ENCODE results near the gene CENPP. TPM values are rescaled to one million over a fixed set of nuclear protein-coding genes. Genes with fewer than 3 reads are reported as not detected.

The CENPP gene
- total RNA-seq, 1 experiment from 2014 or later, result 7.2 TPM

DNA sequence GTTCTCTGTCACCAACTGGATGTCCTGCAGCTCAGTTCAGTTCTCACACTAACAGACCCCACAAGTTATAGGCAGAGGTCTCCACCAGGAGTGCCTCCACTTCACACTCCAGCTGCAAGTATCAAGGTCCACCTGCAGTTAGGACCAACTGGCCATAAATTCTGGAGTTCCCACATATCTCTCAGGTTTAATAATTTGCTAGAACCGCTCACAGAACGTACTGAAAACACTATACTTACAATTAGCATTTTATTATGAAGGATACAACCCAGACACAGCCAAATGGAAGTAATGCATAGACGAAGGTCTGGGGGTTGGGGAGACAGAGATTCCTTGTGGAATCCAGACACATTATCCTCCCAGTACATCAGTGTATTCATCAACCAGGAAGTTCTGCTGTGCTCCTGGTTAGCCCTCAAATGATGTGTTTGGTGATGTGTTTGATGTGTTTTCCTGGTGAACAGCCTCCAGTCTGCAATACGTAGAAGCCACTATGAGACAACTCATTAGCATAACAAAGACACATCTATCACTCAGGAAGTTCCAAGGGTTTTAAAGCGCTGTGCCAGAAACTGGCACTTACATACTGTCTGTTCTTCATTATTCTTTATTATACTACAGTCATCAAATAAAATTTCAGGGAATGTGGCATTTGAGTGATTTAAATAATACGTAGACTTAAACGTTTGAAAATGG is 53.3 kb downstream of the CENPP start:
- Mint-ChIP-seq H3K4me1 (ENCODE audit: low read depth, unreplicated experiment) (no peaks in the 10 kb centered on the region), H3K9me3 (ENCODE audit: low read depth, unreplicated experiment) (no peaks in the 10 kb centered on the region), H3K4me3 (ENCODE audit: low read depth, unreplicated experiment) (no peak overlapping the region), H3K27ac (ENCODE audit: unreplicated experiment) (no peak overlapping the region), H3K27me3 (ENCODE audit: unreplicated experiment) (no peaks in the 10 kb centered on the region), H3K36me3 (ENCODE audit: insufficient read depth, unreplicated experiment) (no peaks in the 10 kb centered on the region)
- TF ChIP-seq, protein P1, sequence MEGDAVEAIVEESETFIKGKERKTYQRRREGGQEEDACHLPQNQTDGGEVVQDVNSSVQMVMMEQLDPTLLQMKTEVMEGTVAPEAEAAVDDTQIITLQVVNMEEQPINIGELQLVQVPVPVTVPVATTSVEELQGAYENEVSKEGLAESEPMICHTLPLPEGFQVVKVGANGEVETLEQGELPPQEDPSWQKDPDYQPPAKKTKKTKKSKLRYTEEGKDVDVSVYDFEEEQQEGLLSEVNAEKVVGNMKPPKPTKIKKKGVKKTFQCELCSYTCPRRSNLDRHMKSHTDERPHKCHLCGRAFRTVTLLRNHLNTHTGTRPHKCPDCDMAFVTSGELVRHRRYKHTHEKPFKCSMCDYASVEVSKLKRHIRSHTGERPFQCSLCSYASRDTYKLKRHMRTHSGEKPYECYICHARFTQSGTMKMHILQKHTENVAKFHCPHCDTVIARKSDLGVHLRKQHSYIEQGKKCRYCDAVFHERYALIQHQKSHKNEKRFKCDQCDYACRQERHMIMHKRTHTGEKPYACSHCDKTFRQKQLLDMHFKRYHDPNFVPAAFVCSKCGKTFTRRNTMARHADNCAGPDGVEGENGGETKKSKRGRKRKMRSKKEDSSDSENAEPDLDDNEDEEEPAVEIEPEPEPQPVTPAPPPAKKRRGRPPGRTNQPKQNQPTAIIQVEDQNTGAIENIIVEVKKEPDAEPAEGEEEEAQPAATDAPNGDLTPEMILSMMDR (IDR thresholded peaks at IDR 0.05; ENCODE audit: unreplicated experiment), result no peak
- intact Hi-C loops (cut with micrococcal nuclease; ENCODE audit: unreplicated experiment), result no loop called here
- BruUV-seq (replicated peaks), result no TSS peak
- CTCF ChIA-PET, result no interaction called here
- DNase-seq, result no peak

DNA sequence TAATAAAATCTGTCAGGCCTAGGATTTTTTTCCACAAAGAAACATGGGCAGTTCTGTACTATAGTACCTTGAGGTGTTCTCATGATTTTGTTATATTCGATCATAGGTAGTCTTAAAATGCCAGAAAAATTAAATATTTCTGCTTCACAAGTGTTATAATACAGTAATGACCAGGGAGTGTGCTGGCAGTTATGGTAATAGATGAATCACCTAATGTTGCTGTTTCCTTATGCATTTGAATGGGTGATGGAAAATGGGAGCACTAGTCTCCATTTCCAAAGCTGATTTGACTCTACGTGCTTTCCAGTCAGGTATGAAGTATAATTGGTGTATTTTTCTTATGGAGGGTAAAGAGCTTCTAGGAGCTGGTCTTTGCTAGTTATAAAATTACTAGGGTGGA is 54.9 kb downstream of the CENPP start:
- no peaks in the 10 kb centered on the region for H3K4me1 Mint-ChIP-seq (ENCODE audit: low read depth, unreplicated experiment)
- H3K27me3 Mint-ChIP-seq (ENCODE audit: unreplicated experiment), result no peaks in the 10 kb centered on the region
- TF ChIP-seq, protein P1 (IDR thresholded peaks at IDR 0.05; ENCODE audit: unreplicated experiment), result no peak
- no peaks in the 10 kb centered on the region for H3K36me3 Mint-ChIP-seq (ENCODE audit: insufficient read depth, unreplicated experiment)
- BruUV-seq (replicated peaks), result no TSS peak
- no peak overlapping the region for H3K4me3 Mint-ChIP-seq (ENCODE audit: low read depth, unreplicated experiment)
- no peak for DNase-seq
- no peaks in the 10 kb centered on the region for H3K9me3 Mint-ChIP-seq (ENCODE audit: low read depth, unreplicated experiment)
- intact Hi-C loops (cut with micrococcal nuclease; ENCODE audit: unreplicated experiment), result no loop called here
- CTCF ChIA-PET, result no interaction called here
- no peak overlapping the region for H3K27ac Mint-ChIP-seq (ENCODE audit: unreplicated experiment)

DNA sequence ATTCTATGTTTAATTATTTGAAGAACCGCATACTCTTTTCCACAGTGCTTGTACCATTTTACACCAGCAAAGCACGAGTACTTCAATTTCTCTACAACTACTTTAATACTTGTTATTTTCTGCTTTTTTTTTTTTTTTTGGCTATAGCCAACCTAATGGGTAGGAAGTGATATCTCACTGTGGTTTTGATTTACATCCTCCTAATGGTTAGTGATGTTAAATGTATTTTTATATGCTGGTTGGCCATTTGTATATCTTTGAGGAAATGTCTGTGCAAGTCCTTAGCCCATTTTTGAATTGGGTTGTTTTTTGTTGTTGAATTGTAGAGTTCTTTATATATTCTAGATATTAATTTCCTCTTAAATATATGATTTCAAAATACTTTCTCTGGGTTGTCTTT is 56.0 kb downstream of the CENPP start:
- Mint-ChIP-seq H3K27me3 (ENCODE audit: unreplicated experiment) (no peaks in the 10 kb centered on the region), H3K9me3 (ENCODE audit: low read depth, unreplicated experiment) (no peaks in the 10 kb centered on the region)
- CTCF ChIA-PET, result no interaction called here

DNA sequence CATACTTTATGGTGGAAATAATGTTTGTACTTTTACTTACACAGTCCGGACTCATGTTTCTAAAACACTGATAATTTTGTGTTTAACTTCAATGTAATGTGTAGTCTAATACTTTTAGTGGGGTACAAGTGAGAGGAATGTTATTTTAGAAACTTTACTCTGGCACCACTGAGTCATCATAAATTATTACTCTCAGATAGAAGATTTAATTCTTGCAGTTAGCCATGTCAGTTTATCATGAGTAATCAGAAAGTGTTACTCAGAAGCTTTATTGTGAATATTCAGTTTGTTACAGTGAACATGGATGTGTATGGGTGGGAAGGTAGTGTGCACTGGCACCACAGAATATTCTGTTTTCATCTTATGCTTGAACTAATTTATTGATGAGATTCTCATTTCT is 58.6 kb downstream of the CENPP start:
- H3K4me1 Mint-ChIP-seq (ENCODE audit: low read depth, unreplicated experiment), result no peaks in the 10 kb centered on the region
- TF ChIP-seq, protein P1 (IDR thresholded peaks at IDR 0.05; ENCODE audit: unreplicated experiment), result no peak
- H3K9me3 Mint-ChIP-seq (ENCODE audit: low read depth, unreplicated experiment), result no peaks in the 10 kb centered on the region
- intact Hi-C loops (cut with micrococcal nuclease; ENCODE audit: unreplicated experiment), result no loop called here
- CTCF ChIA-PET, result no interaction called here
- no peak overlapping the region for H3K27ac Mint-ChIP-seq (ENCODE audit: unreplicated experiment)
- no peaks in the 10 kb centered on the region for H3K36me3 Mint-ChIP-seq (ENCODE audit: insufficient read depth, unreplicated experiment)
- BruUV-seq (replicated peaks), result no TSS peak
- H3K27me3 Mint-ChIP-seq (ENCODE audit: unreplicated experiment), result no peaks in the 10 kb centered on the region
- DNase-seq, result no peak
- no peak overlapping the region for H3K4me3 Mint-ChIP-seq (ENCODE audit: low read depth, unreplicated experiment)

More for the DNA sequence above, 56.0 kb downstream of the CENPP start:
- BruUV-seq (replicated peaks), result no TSS peak
- no peaks in the 10 kb centered on the region for H3K4me1 Mint-ChIP-seq (ENCODE audit: low read depth, unreplicated experiment)
- no peak for DNase-seq
- intact Hi-C loops (cut with micrococcal nuclease; ENCODE audit: unreplicated experiment), result no loop called here
- H3K4me3 Mint-ChIP-seq (ENCODE audit: low read depth, unreplicated experiment), result no peak overlapping the region
- H3K36me3 Mint-ChIP-seq (ENCODE audit: insufficient read depth, unreplicated experiment), result no peaks in the 10 kb centered on the region
- TF ChIP-seq, protein P1 (IDR thresholded peaks at IDR 0.05; ENCODE audit: unreplicated experiment), result no peak
- no peak overlapping the region for H3K27ac Mint-ChIP-seq (ENCODE audit: unreplicated experiment)
